Caki2 (cell line): ENCODE measurements around the gene GARIN5B. TPM values are rescaled to one million over a fixed set of nuclear protein-coding genes. Genes with fewer than 3 reads are reported as not detected.
"Not testable (repeated sequence)": the region's sequence is repeated elsewhere in the genome, so short reads cannot be mapped to it uniquely, and the experiment has no call there.

ENCODE experiments used
- DNase-seq: peaks from one replicate; pipeline ENCODE4 v3.0.0-alpha.2; 2015; ENCODE audit warnings: low read depth
- in situ Hi-C: cut with HindIII; loops from 2 replicates; pipeline ENCODE4 v1.10.0; 2016; ENCODE audit warnings: low sequenced_read_pairs, low pct_unique_long_range_greater_than_20kb, mixed read lengths
- total RNA-seq: library from RNA; depleted of rRNA; stranded (reverse); fragments of >200 nt; shearing (Covaris generic); gene quantifications from 2 replicates; pipeline ENCODE4 v1.2.3, GENCODE V29; 2014; ENCODE audit warnings: low replicate concordance

The GARIN5B gene
- total RNA-seq, 1 experiment from 2014 or later, result not detected

DNA sequence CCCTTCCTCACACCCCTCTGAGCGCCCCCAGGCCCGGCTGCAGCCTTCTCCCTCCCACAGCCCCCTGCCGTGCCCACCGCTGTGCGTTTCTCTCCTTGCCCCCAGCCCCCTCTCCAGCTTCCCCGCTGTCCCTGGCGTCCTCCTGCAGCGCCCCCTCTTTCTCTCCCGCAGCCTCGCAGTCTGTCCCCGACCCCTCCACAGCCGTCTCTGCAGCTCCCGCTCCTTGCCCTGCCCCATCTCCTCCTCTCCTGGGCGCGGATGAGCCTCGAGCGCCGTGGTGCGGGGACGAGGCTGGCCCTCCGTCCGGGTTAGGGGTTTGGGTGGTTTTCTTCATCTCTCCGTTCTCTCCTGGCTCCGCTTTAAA, 22.3 kb downstream of the GARIN5B start:
- no peak for DNase-seq
- in situ Hi-C loops, result loop anchor here (10.0 kb wide), 1 partner anchor 46 kb away; no protein-coding TSS in a partner anchor

GRCh38 chr19:55339889-55340783, 22.9 kb downstream of the GARIN5B start:
- DNase-seq, result no peak
- in situ Hi-C loops, result loop anchor here (10.0 kb wide), 1 partner anchor 45 kb away; no protein-coding TSS in a partner anchor

- peak; percentile 100 for DNase-seq
- in situ Hi-C loops, result no loop called here
Observed at GRCh38 chr19:55339105-55339888, 23.8 kb downstream of the GARIN5B start, which contains the start of gene KMT5C. Gene KMT5C (plus strand): TSS chr19:55339876. CDS start chr19:55341937, 2,061 bp downstream.

- no peak for DNase-seq
- in situ Hi-C loops, result no loop called here
Observed at GRCh38 chr19:55336101-55336500, 27.0 kb downstream of the GARIN5B start.

DNA sequence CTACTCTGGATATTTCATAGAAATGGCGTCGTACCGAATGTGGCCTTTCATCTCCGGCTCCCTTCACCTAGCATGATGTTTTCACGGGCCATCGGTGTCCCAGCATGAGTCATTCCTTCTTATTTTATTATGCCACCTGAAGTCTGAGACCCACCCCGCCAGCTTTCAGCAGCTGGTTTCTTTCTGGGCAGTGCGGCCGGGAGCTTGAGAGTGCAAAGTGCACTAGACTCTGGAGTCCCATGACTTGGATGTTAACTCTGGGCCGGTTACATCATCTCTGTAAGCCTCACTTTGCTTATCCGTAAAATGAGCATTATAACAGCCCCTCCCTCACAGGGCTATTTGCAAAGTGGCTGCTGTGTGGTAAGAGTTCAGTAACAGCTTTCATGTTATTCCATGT, 29.2 kb downstream of the GARIN5B start:
- DNase-seq, result peak; percentile 84
- in situ Hi-C loops, result no loop called here

DNA sequence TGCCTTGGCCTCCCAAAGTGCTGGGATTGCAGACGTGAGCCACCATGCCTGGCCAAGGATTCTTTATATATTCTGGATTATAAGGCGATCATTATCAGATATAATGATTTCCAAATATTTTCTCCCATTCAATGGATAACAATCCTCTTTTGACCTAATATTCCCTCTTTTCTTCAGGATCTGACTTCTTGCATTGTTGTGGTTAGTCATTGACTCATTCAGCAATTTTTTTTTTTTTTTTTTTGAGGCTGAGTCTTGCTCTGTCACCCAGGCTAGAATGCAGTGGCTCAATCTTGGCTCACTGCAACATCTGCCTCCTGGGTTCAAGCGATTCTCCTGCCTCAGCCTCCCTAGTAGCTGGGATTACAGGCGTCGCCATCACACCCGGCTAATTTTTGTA, 33.3 kb downstream of the GARIN5B start:
- in situ Hi-C loops, result not testable (repeated sequence)
- DNase-seq, result peak; percentile 50

DNA sequence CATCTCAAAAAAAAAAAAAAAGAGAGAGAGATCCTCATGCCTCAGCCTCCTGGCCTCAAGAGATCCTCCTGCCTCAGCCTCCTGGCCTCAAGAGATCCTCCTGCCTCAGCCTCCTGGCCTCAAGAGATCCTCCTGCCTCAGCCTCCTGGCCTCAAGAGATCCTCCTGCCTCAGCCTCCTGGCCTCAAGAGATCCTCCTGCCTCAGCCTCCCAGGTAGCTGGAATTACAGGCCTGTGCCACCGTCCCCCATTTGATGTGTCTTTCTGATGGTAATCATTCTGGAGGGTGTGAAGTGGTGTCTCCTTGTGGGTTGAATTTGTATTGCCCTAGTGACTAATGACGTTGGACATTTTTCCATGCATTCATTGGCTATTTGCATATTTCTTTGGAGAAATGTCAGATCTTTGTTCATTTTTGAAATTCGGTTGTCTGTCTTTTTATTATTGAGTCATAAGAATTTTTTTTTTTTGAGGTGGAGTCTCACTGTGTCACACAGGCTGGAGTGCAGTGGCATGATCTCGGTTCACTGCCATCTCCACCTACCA, 34.2 kb downstream of the GARIN5B start:
- in situ Hi-C loops, DNase-seq: not testable (repeated sequence)

DNA sequence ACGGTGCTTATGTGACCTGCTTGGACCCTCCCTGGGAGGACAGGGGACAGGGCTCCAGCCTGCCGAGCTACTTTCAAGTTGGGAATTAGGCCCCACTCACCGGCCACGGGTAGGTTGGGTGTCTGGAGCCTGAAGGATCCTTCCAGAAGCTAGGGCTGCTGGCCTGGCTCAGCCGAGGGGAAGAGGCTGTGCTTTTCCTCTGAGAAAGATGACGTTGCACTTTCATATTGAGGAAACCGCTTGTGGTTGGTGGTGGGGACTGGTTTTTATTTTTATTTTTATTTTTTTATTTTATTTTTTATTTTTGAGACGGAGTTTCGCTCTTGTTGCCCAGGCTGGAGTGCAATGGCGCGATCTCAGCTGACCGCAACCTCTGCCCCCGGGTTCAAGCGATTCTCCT, 37.9 kb downstream of the GARIN5B start, which contains the start of gene TMEM150B:
Gene TMEM150B (minus strand): TSS at position 170 of the 400 bp plus-strand sequence. CDS start 4,305 bp downstream, outside the sequence.
- in situ Hi-C loops, result no loop called here
- DNase-seq, result no peak

DNA sequence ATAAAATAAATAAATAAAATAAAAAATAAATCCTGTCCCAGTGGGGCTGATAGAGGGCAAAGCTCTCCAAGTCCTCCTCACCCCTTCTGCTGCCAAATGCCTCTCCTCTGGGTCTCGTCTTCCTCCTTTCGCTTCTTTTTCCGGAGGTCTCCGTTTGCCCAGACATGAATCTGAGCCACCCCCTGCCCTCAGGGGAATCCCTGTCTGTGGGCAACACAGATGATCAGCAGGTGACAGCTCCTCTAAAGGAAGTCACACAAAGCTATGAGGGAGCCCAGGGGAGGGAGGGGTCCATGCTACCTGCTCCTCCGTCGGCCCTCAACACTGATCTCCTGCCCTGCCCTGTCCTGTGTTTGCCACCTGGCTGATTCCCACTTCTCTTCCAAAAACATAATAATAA, 38.4 kb downstream of the GARIN5B start:
- in situ Hi-C loops, result no loop called here
- DNase-seq, result no peak

DNA sequence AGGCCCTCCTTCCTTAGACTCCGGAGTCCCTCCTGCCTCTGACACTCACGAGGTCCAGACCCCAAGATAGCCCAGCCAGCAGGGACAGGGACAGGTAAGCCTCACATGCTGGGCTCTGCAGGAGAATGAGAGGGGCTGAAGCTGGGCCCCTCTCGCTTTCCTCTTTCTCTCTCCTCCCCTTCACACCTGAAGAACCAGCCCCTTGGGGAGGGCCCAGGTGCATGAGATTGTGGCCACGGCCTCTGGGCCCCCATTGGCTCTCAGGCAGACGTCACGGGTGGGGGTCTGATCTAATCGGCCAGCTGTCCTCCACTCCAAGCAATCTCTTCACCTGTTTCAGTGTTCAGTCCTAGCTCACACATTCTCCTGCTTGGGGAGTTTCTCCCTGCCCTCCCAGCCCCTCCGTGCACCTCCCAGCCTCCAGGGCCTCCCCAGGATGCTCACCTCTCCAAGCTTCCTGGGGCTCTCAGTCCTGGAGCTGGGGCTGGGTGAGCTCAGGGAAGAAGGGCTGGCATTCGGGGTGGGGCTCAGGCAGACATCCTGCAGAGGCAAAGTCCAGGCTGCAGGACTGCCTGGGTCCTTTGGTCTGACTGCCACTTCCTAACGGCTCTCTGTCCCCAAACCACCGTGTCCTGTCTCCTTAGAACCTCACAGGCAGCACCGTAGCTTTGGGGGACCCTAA, 40.7 kb downstream of the GARIN5B start:
- no peak for DNase-seq
- in situ Hi-C loops, result no loop called here

DNA sequence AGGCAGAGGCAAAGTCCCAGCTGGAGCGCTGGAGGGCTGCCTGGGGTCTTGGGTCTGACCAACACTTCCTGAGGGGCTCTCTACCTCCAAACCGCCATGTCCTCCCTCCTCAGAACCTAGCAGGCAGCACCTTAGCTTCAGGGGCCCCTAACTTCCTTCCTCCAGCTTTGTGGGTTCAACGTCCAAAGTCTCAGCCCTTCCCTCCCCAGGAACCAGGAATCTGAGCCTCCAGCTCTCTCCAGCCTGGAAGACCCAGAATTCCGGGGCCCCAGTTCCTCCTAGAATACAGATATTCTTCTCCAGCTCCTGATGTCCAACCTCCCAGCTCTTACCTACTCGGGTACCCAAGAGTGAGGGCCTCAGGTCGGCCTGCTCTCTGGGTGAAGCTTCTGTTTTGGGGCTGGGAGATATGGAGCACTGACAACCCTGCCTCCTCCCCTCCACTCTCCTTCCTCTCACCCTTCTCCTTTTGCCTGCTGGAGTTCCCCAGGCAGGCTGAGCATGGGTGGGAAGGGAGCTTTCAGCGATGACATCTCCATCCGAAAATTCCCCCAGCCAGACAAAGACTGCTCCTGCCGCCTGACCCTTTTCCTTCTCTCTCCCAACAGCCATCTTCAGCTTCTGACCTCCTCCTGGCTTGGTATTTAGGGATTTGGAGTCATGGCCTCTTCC, 41.5 kb downstream of the GARIN5B start:
- in situ Hi-C loops, result no loop called here

GRCh38 chr19:55320844-55321419, 42.1 kb downstream of the GARIN5B start:
- in situ Hi-C loops, result no loop called here

More for the DNA sequence above, 41.5 kb downstream of the GARIN5B start:
- DNase-seq, result no peak

DNA sequence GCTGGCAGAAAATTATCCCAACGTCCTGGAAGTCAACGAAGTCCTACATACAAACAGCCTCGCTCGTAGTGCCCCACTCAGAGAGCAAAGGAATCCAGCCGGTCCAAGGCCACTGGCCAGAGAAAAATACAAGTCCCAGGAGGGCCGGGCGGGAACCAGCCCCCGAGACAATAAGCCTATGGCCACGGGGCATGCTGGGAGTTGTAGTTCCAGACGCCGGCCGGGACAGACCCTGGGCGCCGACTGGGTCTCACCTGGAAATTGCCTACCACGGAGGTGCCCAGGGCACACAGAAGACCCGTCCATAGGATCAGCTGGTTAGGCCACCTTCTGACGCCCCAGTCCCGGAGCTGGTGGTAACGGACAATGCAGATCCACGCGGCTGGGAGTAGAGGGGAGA, 43.3 kb downstream of the GARIN5B start:
- in situ Hi-C loops, result no loop called here
- DNase-seq, result no peak

More at GRCh38 chr19:55320844-55321419, 42.1 kb downstream of the GARIN5B start:
- no peak for DNase-seq

- no peak for DNase-seq
- in situ Hi-C loops, result no loop called here
Observed at GRCh38 chr19:55316646-55317045, 46.4 kb downstream of the GARIN5B start.

- in situ Hi-C loops, result no loop called here
- no peak for DNase-seq
Observed at GRCh38 chr19:55315956-55316525, 47.0 kb downstream of the GARIN5B start.

DNA sequence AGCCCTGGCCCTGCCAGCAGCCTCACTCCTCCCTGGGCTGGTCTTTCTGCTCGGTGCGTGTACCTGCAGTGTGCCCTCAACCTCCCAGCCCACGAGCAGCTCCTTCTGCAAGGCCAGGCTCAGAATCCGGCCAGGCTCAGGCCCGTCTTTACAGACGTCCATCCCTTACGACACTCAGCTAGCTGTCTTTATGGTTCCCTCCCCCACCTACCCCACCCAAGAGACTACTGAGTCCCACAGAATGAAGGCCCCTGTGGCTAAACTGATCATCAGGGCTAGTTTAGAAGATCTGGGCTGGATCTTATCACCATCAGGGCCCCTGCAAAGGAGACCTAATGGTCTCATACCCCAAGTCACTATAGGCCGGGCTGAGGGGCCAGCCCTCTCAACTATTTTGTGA, 48.7 kb downstream of the GARIN5B start:
- in situ Hi-C loops, result no loop called here
- DNase-seq, result no peak
